GM18507 (cell line): Measurements from ENCODE around the gene PEAK3.

Source experiments
- DNase-seq: peaks from one replicate; pipeline ENCODE4 v3.0.0; 2011; ENCODE audit warnings: low read depth; ENCODE audit not compliant: insufficient read length; ENCODE audit errors: extremely low spot score
- FAIRE-seq: peaks from 2 replicates; lab custom pipeline; 2011; peaks lifted over from hg19 to GRCh38; lab: Jason Lieb, UNC

The PEAK3 gene

DNA sequence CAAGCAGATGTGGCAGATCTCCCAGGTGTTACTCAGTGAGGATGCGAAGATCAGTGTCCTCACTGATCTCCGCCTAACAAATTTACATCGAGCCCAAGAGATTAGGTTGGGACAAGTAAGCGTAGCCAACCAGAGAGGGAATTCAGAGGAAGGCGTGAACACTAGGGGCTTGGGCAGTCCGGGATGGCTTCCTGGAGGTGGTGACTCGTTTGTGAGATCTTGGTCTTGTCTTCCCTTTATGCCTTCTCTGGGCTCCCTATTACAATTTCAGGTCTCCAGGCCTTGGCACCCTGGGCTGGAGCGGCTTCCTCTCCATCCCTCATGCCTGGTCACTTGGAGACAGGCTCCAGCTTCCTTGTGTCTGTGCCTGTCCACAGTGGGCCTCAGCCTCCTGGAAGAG, 39.2 kb downstream of the PEAK3 start:
- DNase-seq, result no peak
- no peak for FAIRE-seq

DNA sequence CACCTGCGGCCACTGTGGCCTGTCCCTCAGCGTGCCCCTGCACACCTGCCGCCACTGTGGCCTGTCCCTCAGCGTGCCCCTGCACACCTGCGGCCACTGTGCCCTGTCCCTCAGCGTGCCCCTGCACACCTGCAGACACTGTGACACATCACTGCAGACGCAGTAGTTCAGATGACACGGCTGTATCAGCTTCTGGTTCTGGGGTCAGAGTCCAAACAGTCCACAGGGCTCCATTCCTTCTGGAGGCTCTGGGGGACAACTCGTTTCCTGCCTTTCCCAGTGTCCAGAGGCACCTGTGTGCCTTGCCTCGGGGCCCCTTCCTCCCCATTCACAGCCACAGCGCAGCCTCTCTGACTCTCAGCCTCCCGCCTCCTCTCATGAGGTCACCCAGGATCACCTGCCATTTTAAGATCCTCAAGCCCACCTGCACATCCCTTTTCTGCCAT, 39.9 kb downstream of the PEAK3 start:
- DNase-seq (no peak), FAIRE-seq (no peak)

DNA sequence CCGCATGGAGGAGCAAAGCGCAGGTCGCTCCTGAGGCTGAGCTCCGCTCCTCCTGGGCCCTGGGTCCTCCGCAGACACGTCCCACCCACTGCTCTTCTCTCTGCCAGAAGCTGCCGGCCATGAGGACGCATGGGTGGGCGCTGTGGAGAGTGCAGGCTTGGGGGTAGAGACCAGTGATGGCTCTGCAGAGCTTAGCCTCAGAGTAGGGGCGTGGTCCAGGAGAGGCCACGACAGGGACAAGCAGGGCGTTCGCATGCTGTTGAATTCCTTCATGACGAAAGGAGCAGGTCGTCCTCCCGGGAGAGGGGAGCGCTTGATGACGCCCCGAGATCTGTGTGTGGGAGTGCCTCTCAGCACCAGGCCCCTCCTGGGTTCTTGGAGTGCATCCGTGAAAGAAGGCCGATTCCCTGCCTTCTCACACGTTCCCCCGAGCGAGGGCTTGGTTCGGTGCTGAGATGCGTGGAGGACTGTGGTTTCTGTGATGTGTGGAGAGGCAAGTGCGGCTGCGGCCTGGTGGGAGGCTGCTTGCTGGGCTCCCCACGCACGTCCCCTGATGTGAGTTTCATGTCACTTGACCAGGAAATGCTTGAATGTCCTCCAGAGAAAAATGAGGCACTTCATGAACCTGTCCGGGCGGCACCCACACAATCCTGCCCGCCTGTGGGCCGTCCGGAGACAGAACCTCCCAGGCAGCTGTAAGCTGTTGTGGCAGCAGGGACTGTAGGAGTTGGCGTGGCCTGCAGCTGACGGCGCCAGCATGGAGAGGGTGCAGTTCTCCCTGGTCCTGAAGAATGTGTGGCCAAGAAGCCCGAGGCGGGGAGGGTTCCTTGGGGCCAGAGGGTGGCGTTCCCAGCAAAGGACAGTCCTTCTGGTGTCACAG, 40.9 kb downstream of the PEAK3 start:
- FAIRE-seq (no peak), DNase-seq (no peak)

DNA sequence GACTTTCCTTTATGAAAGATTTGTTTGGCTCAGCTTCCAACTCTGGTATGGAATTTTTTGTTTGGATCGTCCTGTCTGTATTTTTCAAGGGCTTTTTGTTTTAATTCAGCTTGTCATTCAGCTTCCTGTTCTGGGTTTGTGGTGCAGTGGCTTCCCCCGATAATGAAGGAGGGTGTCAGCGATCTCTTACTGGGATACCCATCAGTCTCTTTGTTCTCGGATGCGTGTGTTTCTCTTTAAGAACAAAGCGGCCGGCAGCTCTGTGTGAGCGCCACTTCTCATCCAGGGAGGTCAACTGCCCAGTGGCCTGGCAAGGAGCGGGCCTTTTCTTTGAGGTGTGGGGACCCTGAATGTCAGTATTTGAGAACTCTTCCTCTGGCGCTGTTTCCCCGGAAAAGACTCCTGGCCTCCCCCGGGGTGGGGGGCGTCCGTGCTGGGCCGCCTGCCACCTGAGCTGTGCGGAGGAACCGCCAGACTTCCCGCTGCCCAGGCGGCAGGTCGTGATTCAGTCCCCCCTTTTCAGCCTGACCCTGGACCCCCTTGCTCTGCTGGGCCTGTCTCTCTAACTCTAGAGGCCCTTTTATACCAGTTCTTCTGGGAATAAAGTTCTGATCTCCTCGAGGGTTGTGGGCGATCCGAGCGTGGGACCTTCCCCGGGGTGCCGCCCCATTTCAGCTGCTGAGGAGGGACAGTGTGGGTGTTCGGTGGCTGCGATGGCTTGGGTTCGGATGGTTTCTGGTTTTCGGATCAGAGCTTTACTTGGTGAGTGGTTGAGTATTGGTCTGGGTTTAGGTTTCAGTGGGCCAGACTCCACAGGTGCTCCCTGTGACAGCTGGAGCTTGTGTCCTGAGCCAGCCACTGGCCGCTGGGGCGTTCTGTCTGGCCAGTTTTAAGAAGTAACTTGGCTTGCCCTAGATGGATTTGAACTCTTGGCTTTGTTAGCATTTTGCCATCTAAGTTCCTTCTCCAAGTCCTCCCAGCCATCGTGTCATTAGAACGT, 41.9 kb downstream of the PEAK3 start:
- DNase-seq (no peak), FAIRE-seq (no peak)

DNA sequence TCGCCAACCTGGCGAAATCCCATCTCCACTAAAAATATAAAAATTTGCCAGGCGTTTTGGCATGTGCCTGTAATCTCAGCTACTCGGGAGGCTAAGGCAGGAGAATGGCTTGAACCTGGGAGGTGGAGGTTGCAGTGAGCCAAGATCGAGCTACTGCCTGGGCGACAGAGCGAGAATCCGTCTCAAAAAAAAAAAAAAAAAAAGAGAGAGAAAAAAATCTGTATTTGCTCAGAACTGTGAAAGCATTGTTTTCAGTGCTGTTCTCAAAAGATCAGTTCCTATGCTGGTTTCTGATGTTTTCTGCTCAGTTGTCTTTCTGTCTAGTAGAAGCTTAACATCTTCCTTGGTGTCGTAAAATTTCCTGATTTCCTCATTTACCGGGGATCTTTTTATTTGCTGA, 42.8 kb downstream of the PEAK3 start:
- no peak for DNase-seq
- FAIRE-seq, result peak; percentile 47

DNA sequence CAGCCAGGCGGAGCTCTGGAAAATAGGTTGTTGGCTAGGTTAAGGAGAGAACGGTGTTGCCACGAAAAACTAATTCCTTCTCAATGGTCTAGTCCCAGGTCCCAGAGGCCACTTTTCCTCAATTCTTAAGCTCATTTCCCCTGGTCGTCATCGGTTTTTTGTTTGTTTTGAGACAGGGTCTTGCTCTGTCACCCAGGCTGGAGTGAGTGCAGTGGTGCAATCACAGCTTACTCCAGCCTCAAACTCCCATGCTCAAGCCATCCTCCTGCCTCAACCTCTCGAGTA, 44.2 kb downstream of the PEAK3 start:
- DNase-seq (no peak), FAIRE-seq (no peak)

DNA sequence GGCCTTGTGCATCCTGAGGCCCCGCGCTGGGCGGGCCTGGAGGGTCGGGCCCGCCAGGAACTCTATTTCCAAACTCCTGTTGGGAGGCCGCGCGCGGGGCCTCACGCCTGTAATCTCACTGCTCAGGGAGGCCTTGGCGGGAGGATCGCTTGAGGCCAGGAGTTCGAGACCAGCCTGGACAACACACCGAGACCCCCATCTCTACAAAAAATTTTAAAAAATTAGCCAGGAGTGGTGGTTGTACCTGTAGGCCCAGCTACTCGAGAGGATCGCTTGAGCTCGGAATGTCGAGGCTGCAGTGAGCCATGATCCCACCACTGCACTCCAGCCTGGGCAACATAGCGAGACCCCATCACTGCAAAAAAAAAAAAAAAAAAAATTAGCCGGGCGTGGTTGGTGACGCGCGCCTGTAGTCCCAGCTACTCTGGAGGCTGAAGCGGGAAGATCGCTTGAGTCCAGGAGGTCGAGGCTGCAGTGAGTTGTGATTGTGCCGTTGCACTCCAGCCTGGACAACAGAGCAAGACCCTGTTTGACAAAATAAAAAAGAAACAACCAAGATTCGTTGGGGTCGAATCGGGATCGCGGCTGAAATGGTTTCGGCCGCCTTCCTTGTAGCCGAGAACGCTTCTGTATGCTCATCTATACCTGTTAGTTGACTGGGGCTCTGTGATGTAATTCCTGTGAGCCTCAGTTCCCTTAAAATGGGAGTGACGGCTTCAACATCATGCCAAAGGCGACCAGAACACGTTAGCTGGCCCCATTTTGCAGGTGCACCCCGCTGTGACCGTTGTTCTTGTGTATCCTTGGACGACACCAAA, 44.7 kb downstream of the PEAK3 start:
- no peak for FAIRE-seq
- no peak for DNase-seq

DNA sequence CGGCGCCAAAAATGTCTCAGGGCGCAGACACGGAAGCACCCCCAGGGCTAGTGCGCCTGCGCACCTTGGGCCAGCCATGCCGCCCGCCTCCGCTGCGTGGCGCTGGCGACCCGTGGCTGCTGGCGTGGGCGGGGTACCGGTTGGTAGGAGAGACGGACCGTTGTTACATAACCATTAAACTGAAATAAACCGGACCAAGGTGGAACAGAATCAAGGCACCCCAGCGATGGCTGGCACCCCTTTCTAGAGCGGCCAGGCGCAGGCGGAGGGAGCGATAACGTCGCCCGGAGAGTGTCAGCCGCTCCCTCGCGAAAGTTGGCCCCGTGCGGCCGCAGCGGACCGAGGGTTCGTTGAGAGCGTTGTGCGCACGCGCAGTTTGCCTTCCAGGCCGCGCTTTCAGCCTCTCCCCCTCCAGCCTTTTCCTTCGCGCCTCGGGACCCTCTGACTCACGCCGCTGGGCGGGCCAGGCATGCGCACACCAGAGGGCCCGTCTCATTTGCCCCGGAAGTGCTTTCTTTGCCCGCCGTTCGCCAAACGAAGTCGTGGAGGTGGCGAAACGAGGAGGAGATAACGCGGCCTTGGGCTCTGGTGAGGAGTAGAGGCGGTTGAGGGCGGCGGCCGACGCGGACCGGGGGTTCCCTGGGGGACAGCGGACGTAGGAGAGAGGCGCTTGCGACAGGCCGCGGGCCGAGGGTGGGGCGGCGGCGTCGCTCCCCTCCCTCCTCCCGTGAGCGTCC, 45.5 kb downstream of the PEAK3 start, which contains the start of the genes PLEKHJ1 and SF3A2:
TSS of gene PLEKHJ1 (minus strand) at position 16 of the 737 bp plus-strand sequence. CDS start 81 bp downstream, outside the sequence.
TSS of gene SF3A2 (plus strand) at position 511 of the 737 bp plus-strand sequence. CDS start 6,595 bp downstream, outside the sequence.
- peak; percentile 97 for FAIRE-seq
- peak; percentile 97 for DNase-seq

DNA sequence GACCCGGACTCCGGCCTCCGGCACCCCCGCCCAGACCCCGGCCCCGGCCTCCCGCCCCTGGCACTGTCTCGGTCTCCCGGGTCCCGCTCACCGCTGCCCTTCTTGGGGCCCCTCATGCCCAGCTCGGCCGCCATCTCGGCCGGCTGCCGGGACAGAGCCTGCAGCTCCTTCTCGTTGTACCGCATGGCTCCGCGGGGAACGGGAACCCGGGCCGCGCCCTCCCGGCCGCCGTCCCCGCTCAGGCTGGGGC, 46.0 kb downstream of the PEAK3 start:
- DNase-seq (no peak), FAIRE-seq (no peak)

DNA sequence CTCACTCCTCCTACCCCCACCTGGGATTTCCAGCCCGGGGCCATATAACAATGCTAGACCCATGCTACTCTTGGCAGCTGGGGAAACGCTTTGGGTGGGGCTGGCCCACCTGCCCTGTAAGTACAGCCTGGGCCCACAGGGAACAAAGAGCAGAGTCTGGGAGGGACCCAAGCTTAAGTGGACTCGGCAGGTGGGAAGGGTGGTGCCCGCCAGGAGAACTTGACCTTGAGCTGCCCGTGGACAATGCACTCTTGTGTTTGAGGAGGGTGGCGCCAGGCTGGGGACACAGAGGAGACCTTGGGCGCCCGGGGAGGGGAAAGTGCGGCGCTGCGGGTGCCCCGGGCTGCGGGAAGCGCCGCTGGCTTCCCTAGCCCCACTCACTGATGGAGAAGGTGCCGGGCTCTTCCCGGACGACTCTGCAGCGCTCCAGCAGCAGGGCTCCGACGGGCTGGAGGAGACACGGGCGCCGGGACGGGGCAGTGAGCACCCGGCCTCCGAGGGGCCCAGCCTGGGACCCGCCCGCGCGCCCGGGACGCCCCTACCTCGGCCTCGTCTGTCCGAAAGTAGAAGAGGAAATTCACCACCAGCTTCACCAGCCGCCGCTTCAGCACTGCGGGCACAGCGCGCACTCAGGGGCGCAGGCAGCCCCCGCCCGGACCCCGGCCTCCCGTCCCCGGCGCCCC, 46.5 kb downstream of the PEAK3 start:
- DNase-seq (no peak), FAIRE-seq (no peak)

DNA sequence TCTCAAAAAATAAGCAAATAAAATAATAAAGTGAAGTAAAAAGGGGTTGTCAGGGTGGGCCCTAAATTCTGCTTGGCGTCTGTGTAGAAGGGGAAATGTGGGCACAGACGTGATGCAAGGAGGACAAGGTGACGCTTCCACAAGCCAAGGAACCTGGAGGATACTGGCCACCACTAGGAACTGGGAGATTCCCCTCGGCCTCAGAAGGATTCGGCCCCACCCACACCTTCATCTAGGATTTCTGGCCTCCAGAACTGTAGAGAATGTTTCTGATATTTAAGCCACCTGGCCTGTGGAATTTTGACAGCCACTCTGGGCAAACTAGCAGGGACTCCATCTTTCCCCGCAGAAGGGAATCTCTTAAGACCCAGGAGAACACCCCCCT, 47.0 kb downstream of the PEAK3 start:
- no peak for FAIRE-seq
- DNase-seq, result no peak

DNA sequence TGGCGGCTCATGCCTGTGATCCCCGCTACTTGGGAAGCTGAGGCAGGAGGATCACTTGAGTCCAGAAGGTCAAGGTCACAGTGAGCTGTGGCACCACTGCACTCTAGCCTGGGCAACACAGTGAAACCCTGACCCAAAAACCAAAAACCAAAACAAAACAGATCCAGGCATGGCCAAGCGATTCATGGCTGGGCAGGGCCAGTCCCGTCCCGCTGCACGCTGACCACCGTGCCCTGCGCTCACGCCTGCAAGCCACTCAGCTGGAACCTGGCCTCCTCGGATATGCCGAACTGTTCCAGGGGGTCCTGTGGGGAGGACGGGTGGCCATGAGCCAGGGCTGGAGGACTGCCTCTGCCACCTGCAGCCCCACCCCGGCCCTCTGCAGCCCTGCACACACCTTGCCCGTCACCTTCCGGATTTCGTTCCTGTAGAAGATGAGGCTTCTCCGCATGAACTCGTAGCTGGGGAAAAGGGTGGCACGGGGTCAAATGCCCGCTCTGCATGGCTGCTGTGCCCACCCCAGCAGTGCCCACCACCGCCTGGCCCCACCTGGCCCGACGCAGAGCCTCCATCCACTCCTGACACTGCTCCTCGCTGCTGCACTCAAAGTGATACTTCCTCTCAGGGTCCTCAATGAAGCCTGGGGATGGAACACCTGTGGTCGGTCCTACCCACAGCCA, 48.2 kb downstream of the PEAK3 start:
- DNase-seq (no peak), FAIRE-seq (no peak)

DNA sequence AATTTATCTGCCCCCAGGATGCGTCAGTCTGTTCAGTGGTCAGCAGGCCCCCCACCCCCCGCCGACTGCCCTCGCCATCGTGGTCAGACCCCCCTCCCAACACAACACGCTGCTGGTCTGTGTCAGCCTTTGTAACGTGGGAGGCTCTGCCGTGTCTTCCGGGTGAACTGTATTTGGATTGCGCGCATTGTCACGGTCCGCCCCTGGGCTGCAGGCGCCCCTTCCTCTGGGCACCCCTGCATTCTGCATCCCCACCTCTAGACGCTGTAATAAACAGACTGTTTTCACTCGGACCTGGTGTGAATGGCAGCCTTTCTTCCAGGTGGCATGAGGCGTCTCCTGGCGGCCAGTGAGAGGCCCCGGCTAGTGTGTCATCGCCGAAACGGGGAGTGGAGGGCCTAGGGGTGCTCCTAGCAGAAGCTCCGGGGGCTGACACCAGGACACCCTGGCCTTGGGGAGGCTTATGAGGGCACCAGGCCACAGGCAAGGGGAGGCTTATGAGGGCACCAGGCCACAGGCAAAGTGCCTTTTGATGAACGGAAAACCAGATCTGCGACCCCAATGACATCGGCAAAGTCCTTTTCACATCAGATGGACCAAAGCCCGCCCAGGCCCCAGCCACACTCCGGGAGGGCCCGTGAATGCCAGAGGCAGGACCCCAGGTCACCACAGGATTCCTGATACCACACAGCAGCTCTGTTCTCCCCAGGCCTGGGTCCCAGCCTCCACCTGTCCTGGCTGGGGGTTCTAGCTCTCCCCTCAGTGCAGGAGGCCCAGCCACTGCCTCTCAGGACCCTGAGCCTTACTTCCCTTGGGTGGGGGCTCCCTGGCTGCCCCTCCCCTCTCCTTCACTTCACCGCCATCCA, 49.5 kb downstream of the PEAK3 start:
- DNase-seq, result no peak
- FAIRE-seq, result no peak

DNA sequence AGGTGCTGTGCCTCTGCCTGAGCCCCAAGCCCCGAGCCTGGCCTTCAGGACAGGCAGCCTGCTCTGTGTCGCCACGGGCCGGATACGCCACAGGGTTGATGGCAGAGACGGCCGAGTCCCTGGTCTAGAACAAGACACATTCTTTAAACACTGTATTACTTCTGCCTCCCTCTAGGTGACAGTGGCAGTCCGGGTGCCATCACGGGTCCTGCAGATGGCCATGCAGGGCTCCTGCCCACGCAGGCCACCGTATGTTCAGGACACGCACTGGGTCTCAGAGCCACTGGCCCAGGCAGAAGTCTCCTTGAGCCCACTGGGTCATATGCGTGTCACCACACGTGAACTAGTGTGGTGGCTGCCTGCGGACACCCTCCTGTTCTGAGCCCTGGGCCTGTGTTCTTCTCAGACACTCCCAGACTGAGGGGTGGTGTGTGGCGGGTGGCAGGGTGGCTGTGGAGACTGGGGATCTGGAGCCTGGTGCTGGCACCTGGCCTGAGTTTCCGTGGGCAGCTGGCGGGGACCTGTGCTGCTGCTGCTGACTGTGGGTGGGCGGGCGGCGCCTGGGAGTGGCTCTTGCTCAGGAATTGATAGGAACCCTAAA, 50.3 kb downstream of the PEAK3 start:
- FAIRE-seq, result no peak
- DNase-seq, result no peak

DNA sequence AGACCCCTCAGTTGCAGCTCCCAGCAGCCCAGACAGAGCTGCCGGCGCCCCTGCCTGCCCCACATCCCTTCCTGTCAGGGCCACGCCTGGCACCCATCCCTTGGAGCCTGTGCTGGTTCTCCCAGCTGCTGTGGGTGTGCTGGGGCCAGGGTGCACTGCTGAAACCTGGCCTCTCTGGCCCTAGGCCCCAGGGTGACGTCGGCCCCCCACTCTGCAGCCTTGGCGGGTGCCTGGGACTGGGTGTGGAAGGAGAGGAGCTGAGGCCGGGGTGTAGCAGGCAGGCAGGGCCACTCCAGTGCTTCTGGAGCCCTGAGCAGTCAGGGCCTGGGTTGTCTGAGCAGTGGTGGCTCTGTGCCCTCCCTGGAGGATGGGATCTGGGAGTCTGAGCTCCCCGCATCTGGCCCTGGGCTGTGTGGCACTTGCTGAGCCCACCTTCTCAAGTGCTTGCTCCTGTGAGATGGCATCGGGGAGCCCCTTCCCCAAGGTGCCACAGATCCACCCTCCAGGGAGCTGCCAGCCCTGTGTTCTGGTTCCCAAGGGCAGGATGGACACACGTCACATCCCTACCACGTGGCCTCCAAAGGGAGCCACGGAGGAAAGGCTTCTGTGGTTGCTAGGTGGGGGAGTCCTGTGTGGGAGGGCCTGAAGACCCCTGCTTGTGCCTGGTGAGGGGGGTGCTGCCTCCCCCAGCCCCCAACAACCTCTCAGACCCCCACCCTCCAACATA, 51.0 kb downstream of the PEAK3 start:
- no peak for DNase-seq
- FAIRE-seq, result no peak

DNA sequence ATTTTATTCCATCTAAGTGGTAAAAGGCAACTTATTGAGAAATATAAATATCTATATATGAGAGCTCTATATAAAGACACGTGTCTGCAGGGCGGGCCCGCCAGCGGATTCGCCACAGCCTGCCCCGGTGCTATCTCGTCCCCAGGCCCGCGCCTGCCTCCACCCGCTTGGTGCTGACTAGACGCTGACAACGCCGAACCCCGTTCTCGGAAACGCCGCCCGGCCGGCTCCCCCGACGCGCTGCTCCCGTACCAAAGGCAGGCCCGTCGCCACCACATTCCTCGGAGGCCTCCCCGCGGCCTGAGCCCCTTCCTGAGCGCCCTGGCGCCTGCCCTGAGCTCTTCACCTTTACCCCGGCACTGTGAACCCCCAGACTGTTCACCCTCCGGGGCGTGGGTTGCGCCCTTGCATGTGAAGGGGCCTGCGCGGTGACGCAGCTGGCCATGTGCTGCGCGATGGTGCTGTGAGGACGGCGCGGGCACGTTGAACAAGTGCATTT, 51.9 kb downstream of the PEAK3 start:
- FAIRE-seq (no peak), DNase-seq (no peak)
